GM23338 (cell line): ENCODE results near the gene MLEC. TPM values are rescaled to one million over a fixed set of nuclear protein-coding genes. Genes with fewer than 3 reads are reported as not detected.

Source experiments
- ATAC-seq: fragments of 200-7000 bp; cut with Tn5 transposase; 3 replicates; pipeline ENCODE4 v1.9.1; 2020
- DNase-seq: peaks from one replicate; pipeline ENCODE4 v3.0.0-alpha.2; 2015; ENCODE audit warnings: low spot score
- H2AFZ ChIP-seq: fragments of 200-600 bp; sonication (generic); 2 replicates; pipeline ENCODE4 v1.8.0; 2016; ENCODE audit warnings: antibody characterized with exemption, mild to moderate bottlenecking, moderate library complexity
- H3F3A ChIP-seq: fragments of 200-600 bp; sonication (generic); replicated peaks from 2 replicates; pipeline ENCODE4 v1.8.0; 2017; ENCODE audit warnings: antibody characterized with exemption, mixed run types, low read depth
- H3K27ac ChIP-seq: fragments of 200-600 bp; sonication (generic); 2 replicates; pipeline ENCODE4 v1.6.1; 2016; ENCODE audit warnings: low read depth
- H3K27me3 ChIP-seq: fragments of 200-600 bp; sonication (generic); 2 replicates; pipeline ENCODE4 v1.8.0; 2016; ENCODE audit warnings: mild to moderate bottlenecking, mixed run types, moderate library complexity; ENCODE audit not compliant: insufficient read depth
- H3K36me3 ChIP-seq: fragments of 200-600 bp; sonication (generic); 2 replicates; pipeline ENCODE4 v1.8.0; 2016; ENCODE audit warnings: mild to moderate bottlenecking; ENCODE audit not compliant: insufficient read depth
- H3K4me1 ChIP-seq: fragments of 200-600 bp; sonication (generic); 2 replicates; pipeline ENCODE4 v1.8.0; 2016; ENCODE audit warnings: mild to moderate bottlenecking, moderate library complexity; ENCODE audit not compliant: insufficient read depth
- H3K4me2 ChIP-seq: fragments of 200-600 bp; sonication (generic); 2 replicates; pipeline ENCODE4 v1.7.1; 2017; ENCODE audit warnings: mixed run types
- H3K4me3 ChIP-seq: fragments of 200-600 bp; sonication (generic); 2 replicates; pipeline ENCODE4 v1.6.1; 2016; ENCODE audit warnings: mixed run types
- H3K79me2 ChIP-seq: fragments of 200-600 bp; sonication (generic); replicated peaks from 2 replicates; pipeline ENCODE4 v1.8.0; 2017; ENCODE audit warnings: mild to moderate bottlenecking; ENCODE audit not compliant: insufficient read depth
- H3K9me2 ChIP-seq: fragments of 200-600 bp; sonication (generic); 2 replicates; pipeline ENCODE4 v1.8.0; 2017; ENCODE audit not compliant: insufficient read depth
- H4K20me1 ChIP-seq: fragments of 200-600 bp; sonication (generic); replicated peaks from 2 replicates; pipeline ENCODE4 v1.8.0; 2017; ENCODE audit warnings: mild to moderate bottlenecking; ENCODE audit not compliant: insufficient read depth
- H3K27ac Mint-ChIP-seq: 2 replicates; pipeline ENCODE4 v1.8.0; 2020; ENCODE audit warnings: inconsistent platforms, mild to moderate bottlenecking, moderate library complexity, mixed read lengths
- H3K27me3 Mint-ChIP-seq: 3 replicates; pipeline ENCODE4 v1.8.0; 2022; ENCODE audit warnings: low read depth, mild to moderate bottlenecking, moderate library complexity, mixed read lengths, inconsistent platforms; ENCODE audit not compliant: insufficient read depth, poor library complexity
- H3K36me3 Mint-ChIP-seq: 3 replicates; pipeline ENCODE4 v1.8.0; 2021; ENCODE audit warnings: low read depth, mild to moderate bottlenecking, inconsistent platforms, moderate library complexity, mixed read lengths
- H3K4me1 Mint-ChIP-seq: 3 replicates; pipeline ENCODE4 v1.8.0; 2020; ENCODE audit warnings: mild to moderate bottlenecking, inconsistent platforms, mixed read lengths
- H3K4me3 Mint-ChIP-seq: 3 replicates; pipeline ENCODE4 v1.8.0; 2021; ENCODE audit warnings: moderate library complexity, mild to moderate bottlenecking, inconsistent platforms, mixed read lengths
- H3K9me3 Mint-ChIP-seq: 3 replicates; pipeline ENCODE4 v1.8.0; 2020; ENCODE audit warnings: moderate library complexity, mild to moderate bottlenecking, inconsistent platforms, mixed read lengths
- CREB1 ChIP-seq: fragments of 250-450 bp; sonication (Bioruptor Pico); IDR thresholded peaks from 2 replicates; pipeline ENCODE4 v1.5.0; 2020; ENCODE audit warnings: low read depth, mild to moderate bottlenecking, moderate library complexity
- EZH2 ChIP-seq: fragments of 200-600 bp; sonication (generic); IDR thresholded peaks from one replicate; pipeline ENCODE4 v1.8.0; 2017; ENCODE audit warnings: antibody characterized with exemption, mild to moderate bottlenecking, low read depth; ENCODE audit not compliant: unreplicated experiment
- EZH2phosphoT487 ChIP-seq: fragments of 200-600 bp; sonication (generic); IDR thresholded peaks from one replicate; pipeline ENCODE4 v1.8.1; 2018; ENCODE audit warnings: antibody characterized with exemption; ENCODE audit not compliant: unreplicated experiment
- JUNB ChIP-seq: IDR thresholded peaks from one replicate; pipeline ENCODE4 v1.6.1; 2016; ENCODE audit warnings: antibody characterized with exemption; ENCODE audit not compliant: unreplicated experiment
- NANOG ChIP-seq: IDR thresholded peaks from 2 replicates; pipeline ENCODE4 v1.6.1; 2016; ENCODE audit warnings: antibody characterized with exemption, borderline replicate concordance
- POLR2AphosphoS5 ChIP-seq: IDR thresholded peaks from 2 replicates; pipeline ENCODE4 v1.6.1; 2016; ENCODE audit warnings: antibody characterized with exemption, low read depth
- STAT1 ChIP-seq: IDR thresholded peaks from one replicate; pipeline ENCODE4 v1.6.1; 2016; ENCODE audit warnings: antibody characterized with exemption; ENCODE audit not compliant: unreplicated experiment
- ZNF114 ChIP-seq: fragments of 250-450 bp; sonication (Bioruptor Pico); IDR thresholded peaks from 2 replicates; pipeline ENCODE4 v1.5.0; 2020; ENCODE audit warnings: mild to moderate bottlenecking, moderate library complexity
- ZNF331 ChIP-seq: fragments of 250-450 bp; sonication (Bioruptor Pico); IDR thresholded peaks from 2 replicates; pipeline ENCODE4 v1.5.0; 2020; ENCODE audit warnings: low read depth, mild to moderate bottlenecking, moderate library complexity
- polyA plus RNA-seq: library from polyadenylated mRNA; unstranded; fragments of >200 nt; fragmentation: Nextera tagmentation; extraction: Ambion mirVana; gene quantifications from 2 replicates; pipeline ENCODE4 v1.2.1, GENCODE V29; 2016
- total RNA-seq: library from RNA; depleted of rRNA; stranded (reverse); fragments of >200 nt; shearing (Covaris generic); gene quantifications from 2 replicates; pipeline ENCODE4 v1.2.3, GENCODE V29; 2014
- TF ChIP-seq, protein P1 (sequence below): IDR thresholded peaks from 2 replicates; pipeline ENCODE4 v1.6.1; 2016; ENCODE audit warnings: antibody characterized with exemption
- TF ChIP-seq, protein P2 (sequence below): fragments of 250-450 bp; sonication (Bioruptor Pico); IDR thresholded peaks from 2 replicates; pipeline ENCODE4 v1.5.0; 2020; ENCODE audit warnings: mild to moderate bottlenecking, moderate library complexity
- TF ChIP-seq, protein P3 (sequence below), 2 experiments: fragments of 200-600 bp in 1 of 2; sonication (generic) in 1 of 2; conservative IDR thresholded peaks; 2 replicates each; pipeline versions ENCODE4 v1.5.1 to v1.6.1; 2016 to 2017; ENCODE audit warnings: antibody characterized with exemption in 2 of 2, low read depth in 2 of 2, mild to moderate bottlenecking in 2 of 2, moderate library complexity in 1 of 2
- TF ChIP-seq, protein P4 (sequence below): IDR thresholded peaks from one replicate; pipeline ENCODE4 v1.6.1; 2018; ENCODE audit warnings: antibody characterized with exemption; ENCODE audit not compliant: unreplicated experiment

MLEC gene
- total and polyA plus RNA-seq, 2 experiments from 2014 or later, result 225 to 264 TPM

DNA sequence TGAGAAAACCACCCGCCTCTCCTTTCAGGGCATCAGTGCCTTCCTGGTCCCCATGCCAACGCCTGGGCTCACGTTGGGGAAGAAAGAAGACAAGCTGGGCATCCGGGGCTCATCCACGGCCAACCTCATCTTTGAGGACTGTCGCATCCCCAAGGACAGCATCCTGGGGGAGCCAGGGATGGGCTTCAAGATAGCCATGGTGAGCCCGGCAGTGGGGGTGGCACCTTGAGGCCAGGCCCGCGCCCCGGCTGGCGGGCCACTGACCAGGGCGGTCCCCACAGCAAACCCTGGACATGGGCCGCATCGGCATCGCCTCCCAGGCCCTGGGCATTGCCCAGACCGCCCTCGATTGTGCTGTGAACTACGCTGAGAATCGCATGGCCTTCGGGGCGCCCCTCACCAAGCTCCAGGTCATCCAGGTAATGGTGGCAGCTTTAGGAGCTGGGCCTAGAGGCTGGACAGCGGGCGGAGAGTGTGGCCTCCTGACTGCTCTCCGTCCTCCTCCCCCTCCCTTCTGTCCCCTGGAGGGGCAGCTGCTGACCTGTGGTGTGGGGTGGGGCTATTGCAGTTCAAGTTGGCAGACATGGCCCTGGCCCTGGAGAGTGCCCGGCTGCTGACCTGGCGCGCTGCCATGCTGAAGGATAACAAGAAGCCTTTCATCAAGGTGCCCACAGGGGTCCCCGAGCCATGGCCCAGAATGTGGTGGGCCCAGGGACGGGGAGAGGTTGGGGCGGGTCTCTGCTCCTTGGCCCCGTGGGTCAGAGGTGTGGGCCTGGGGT, 51.5 kb downstream of the MLEC start:
- H3K27me3 Mint-ChIP-seq, result peaks cover 4% of the 10 kb centered on the region
- Histone ChIP-seq H3K9me2 (no peaks in the 10 kb centered on the region), H4K20me1 (no peaks in the 10 kb centered on the region), H3K36me3 (no peaks in the 10 kb centered on the region), H2AFZ (no peak overlapping the region), H3K4me1 (no peaks in the 10 kb centered on the region), H3K79me2 (no peaks in the 10 kb centered on the region), H3F3A (no peaks in the 10 kb centered on the region), H3K27me3 (no peaks in the 10 kb centered on the region), H3K4me2 (no peak overlapping the region), H3K27ac (no peak overlapping the region), H3K4me3 (no peak overlapping the region)
- no peak for DNase-seq
- no peaks in the 10 kb centered on the region for H3K4me1 Mint-ChIP-seq
- no peak for TF ChIP-seq STAT1
- no peak for TF ChIP-seq ZNF114
- TF ChIP-seq, protein P1, sequence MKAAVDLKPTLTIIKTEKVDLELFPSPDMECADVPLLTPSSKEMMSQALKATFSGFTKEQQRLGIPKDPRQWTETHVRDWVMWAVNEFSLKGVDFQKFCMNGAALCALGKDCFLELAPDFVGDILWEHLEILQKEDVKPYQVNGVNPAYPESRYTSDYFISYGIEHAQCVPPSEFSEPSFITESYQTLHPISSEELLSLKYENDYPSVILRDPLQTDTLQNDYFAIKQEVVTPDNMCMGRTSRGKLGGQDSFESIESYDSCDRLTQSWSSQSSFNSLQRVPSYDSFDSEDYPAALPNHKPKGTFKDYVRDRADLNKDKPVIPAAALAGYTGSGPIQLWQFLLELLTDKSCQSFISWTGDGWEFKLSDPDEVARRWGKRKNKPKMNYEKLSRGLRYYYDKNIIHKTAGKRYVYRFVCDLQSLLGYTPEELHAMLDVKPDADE, result no peak
- no peak for TF ChIP-seq CREB1
- TF ChIP-seq EZH2phosphoT487, result no peak
- no peak for TF ChIP-seq JUNB
- no peak for TF ChIP-seq NANOG
- no peak for TF ChIP-seq POLR2AphosphoS5
- TF ChIP-seq, protein P2, sequence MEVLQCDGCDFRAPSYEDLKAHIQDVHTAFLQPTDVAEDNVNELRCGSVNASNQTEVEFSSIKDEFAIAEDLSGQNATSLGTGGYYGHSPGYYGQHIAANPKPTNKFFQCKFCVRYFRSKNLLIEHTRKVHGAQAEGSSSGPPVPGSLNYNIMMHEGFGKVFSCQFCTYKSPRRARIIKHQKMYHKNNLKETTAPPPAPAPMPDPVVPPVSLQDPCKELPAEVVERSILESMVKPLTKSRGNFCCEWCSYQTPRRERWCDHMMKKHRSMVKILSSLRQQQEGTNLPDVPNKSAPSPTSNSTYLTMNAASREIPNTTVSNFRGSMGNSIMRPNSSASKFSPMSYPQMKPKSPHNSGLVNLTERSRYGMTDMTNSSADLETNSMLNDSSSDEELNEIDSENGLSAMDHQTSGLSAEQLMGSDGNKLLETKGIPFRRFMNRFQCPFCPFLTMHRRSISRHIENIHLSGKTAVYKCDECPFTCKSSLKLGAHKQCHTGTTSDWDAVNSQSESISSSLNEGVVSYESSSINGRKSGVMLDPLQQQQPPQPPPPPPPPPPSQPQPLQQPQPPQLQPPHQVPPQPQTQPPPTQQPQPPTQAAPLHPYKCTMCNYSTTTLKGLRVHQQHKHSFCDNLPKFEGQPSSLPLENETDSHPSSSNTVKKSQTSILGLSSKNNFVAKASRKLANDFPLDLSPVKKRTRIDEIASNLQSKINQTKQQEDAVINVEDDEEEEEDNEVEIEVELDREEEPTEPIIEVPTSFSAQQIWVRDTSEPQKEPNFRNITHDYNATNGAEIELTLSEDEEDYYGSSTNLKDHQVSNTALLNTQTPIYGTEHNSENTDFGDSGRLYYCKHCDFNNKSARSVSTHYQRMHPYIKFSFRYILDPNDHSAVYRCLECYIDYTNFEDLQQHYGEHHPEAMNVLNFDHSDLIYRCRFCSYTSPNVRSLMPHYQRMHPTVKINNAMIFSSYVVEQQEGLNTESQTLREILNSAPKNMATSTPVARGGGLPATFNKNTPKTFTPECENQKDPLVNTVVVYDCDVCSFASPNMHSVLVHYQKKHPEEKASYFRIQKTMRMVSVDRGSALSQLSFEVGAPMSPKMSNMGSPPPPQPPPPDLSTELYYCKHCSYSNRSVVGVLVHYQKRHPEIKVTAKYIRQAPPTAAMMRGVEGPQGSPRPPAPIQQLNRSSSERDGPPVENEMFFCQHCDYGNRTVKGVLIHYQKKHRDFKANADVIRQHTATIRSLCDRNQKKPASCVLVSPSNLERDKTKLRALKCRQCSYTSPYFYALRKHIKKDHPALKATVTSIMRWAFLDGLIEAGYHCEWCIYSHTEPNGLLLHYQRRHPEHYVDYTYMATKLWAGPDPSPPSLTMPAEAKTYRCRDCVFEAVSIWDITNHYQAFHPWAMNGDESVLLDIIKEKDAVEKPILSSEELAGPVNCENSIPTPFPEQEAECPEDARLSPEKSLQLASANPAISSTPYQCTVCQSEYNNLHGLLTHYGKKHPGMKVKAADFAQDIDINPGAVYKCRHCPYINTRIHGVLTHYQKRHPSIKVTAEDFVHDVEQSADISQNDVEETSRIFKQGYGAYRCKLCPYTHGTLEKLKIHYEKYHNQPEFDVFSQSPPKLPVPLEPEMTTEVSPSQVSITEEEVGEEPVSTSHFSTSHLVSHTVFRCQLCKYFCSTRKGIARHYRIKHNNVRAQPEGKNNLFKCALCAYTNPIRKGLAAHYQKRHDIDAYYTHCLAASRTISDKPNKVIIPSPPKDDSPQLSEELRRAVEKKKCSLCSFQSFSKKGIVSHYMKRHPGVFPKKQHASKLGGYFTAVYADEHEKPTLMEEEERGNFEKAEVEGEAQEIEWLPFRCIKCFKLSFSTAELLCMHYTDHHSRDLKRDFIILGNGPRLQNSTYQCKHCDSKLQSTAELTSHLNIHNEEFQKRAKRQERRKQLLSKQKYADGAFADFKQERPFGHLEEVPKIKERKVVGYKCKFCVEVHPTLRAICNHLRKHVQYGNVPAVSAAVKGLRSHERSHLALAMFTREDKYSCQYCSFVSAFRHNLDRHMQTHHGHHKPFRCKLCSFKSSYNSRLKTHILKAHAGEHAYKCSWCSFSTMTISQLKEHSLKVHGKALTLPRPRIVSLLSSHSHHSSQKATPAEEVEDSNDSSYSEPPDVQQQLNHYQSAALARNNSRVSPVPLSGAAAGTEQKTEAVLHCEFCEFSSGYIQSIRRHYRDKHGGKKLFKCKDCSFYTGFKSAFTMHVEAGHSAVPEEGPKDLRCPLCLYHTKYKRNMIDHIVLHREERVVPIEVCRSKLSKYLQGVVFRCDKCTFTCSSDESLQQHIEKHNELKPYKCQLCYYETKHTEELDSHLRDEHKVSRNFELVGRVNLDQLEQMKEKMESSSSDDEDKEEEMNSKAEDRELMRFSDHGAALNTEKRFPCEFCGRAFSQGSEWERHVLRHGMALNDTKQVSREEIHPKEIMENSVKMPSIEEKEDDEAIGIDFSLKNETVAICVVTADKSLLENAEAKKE (CRISPR knock-in tag), result no peak
- TF ChIP-seq, protein P3, sequence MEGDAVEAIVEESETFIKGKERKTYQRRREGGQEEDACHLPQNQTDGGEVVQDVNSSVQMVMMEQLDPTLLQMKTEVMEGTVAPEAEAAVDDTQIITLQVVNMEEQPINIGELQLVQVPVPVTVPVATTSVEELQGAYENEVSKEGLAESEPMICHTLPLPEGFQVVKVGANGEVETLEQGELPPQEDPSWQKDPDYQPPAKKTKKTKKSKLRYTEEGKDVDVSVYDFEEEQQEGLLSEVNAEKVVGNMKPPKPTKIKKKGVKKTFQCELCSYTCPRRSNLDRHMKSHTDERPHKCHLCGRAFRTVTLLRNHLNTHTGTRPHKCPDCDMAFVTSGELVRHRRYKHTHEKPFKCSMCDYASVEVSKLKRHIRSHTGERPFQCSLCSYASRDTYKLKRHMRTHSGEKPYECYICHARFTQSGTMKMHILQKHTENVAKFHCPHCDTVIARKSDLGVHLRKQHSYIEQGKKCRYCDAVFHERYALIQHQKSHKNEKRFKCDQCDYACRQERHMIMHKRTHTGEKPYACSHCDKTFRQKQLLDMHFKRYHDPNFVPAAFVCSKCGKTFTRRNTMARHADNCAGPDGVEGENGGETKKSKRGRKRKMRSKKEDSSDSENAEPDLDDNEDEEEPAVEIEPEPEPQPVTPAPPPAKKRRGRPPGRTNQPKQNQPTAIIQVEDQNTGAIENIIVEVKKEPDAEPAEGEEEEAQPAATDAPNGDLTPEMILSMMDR (conservative IDR thresholded peaks at IDR 0.05; ENCODE audit: low read depth in 2 of 2), result no peak
- no peak for TF ChIP-seq ZNF331 (CRISPR knock-in tag)
- TF ChIP-seq, protein P4, sequence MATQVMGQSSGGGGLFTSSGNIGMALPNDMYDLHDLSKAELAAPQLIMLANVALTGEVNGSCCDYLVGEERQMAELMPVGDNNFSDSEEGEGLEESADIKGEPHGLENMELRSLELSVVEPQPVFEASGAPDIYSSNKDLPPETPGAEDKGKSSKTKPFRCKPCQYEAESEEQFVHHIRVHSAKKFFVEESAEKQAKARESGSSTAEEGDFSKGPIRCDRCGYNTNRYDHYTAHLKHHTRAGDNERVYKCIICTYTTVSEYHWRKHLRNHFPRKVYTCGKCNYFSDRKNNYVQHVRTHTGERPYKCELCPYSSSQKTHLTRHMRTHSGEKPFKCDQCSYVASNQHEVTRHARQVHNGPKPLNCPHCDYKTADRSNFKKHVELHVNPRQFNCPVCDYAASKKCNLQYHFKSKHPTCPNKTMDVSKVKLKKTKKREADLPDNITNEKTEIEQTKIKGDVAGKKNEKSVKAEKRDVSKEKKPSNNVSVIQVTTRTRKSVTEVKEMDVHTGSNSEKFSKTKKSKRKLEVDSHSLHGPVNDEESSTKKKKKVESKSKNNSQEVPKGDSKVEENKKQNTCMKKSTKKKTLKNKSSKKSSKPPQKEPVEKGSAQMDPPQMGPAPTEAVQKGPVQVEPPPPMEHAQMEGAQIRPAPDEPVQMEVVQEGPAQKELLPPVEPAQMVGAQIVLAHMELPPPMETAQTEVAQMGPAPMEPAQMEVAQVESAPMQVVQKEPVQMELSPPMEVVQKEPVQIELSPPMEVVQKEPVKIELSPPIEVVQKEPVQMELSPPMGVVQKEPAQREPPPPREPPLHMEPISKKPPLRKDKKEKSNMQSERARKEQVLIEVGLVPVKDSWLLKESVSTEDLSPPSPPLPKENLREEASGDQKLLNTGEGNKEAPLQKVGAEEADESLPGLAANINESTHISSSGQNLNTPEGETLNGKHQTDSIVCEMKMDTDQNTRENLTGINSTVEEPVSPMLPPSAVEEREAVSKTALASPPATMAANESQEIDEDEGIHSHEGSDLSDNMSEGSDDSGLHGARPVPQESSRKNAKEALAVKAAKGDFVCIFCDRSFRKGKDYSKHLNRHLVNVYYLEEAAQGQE, result no peak
- TF ChIP-seq EZH2, result no peak
- peaks cover 8% of the 10 kb centered on the region; the same call in 2 of the 3 replicates for H3K9me3 Mint-ChIP-seq
- H3K27ac Mint-ChIP-seq, result no peak overlapping the region
- H3K4me3 Mint-ChIP-seq, result no peak overlapping the region
- no peak for ATAC-seq
- peaks cover 7% of the 10 kb centered on the region for H3K36me3 Mint-ChIP-seq
